PFSK-1 (cell line): ENCODE measurements around the gene MLC1. TPM values are rescaled to one million over a fixed set of nuclear protein-coding genes. Genes with fewer than 3 reads are reported as not detected.

Experiments used
- FOXP2 ChIP-seq: optimal IDR thresholded peaks from 2 replicates; pipeline ENCODE3; 2011; ENCODE audit warnings: borderline replicate concordance, control low read depth, inconsistent platforms; ENCODE audit not compliant: insufficient read depth; ENCODE audit errors: extremely low read length, extremely low read depth
- POLR2AphosphoS5 ChIP-seq: IDR thresholded peaks from 2 replicates; pipeline ENCODE4 v1.6.1; 2012; ENCODE audit warnings: low read depth, mild to moderate bottlenecking, control low read depth, low read length, moderate library complexity
- SIN3A ChIP-seq: IDR thresholded peaks from 2 replicates; pipeline ENCODE4 v1.6.1; 2012; ENCODE audit warnings: mild to moderate bottlenecking, low read length, moderate library complexity, borderline replicate concordance; ENCODE audit not compliant: insufficient read depth
- TAF1 ChIP-seq: IDR thresholded peaks from 2 replicates; pipeline ENCODE4 v1.6.1; 2012; ENCODE audit warnings: low read length, control low read depth, borderline replicate concordance; ENCODE audit not compliant: insufficient read depth
- polyA plus RNA-seq: library from polyadenylated mRNA; unstranded; fragments of >200 nt; gene quantifications from one replicate; pipeline ENCODE4 v1.2.1, GENCODE V29; 2012; ENCODE audit warnings: low read depth, missing spikeins; ENCODE audit not compliant: insufficient read length
- TF ChIP-seq, protein P1 (sequence below), 2 experiments: IDR thresholded peaks; 2 replicates each; pipeline versions ENCODE4 v1.6.1 to v1.8.0; 2011 to 2012; ENCODE audit warnings: low read depth in 2 of 2, low read length in 2 of 2, control low read depth in 1 of 2, inconsistent platforms in 1 of 2, mild to moderate bottlenecking in 1 of 2, moderate library complexity in 1 of 2; ENCODE audit not compliant: insufficient read depth in 1 of 2

MLC1 gene
- polyA plus RNA-seq, result not detected

DNA sequence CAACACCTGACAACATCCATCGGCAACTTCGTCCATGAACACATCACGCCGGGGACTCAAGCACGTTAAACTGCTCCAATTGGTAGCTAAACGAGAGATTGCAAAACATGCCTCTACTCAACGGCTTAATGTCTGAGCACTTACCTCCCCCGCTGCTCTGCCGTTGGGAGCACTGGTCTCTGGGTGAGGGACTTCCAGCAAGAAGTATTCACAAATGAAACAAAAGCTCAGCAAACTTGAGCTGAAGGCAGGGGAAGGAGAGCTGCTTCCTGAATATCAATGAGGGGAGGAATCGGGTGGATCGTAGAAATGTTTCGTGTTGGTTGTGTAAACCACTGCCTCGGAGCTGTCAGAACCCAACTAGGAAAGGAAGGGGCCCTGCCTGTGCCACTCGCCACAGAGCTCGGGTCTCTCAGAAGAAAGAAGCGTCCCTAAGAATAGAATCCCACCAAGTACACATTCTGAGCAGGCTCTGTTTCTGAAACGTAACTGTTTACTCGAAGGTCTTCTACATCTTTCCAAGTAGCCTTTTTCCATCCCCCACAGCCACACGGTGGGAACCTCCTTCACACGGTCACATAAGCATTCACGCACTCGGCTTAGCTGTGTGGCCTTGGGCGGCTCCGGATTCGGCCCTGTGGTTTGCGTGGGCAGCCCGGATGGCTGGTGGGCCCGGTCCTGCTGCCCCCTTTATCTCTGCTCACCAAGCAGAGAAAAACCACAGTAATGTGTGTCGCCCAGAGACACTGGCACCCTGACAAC is at the start of gene MLC1:
MLC1 (minus strand) TSS at position 216 of the 762 bp plus-strand sequence. CDS start 524 bp downstream, outside the sequence.
- TF ChIP-seq FOXP2, result no peak
- TF ChIP-seq, protein P1, sequence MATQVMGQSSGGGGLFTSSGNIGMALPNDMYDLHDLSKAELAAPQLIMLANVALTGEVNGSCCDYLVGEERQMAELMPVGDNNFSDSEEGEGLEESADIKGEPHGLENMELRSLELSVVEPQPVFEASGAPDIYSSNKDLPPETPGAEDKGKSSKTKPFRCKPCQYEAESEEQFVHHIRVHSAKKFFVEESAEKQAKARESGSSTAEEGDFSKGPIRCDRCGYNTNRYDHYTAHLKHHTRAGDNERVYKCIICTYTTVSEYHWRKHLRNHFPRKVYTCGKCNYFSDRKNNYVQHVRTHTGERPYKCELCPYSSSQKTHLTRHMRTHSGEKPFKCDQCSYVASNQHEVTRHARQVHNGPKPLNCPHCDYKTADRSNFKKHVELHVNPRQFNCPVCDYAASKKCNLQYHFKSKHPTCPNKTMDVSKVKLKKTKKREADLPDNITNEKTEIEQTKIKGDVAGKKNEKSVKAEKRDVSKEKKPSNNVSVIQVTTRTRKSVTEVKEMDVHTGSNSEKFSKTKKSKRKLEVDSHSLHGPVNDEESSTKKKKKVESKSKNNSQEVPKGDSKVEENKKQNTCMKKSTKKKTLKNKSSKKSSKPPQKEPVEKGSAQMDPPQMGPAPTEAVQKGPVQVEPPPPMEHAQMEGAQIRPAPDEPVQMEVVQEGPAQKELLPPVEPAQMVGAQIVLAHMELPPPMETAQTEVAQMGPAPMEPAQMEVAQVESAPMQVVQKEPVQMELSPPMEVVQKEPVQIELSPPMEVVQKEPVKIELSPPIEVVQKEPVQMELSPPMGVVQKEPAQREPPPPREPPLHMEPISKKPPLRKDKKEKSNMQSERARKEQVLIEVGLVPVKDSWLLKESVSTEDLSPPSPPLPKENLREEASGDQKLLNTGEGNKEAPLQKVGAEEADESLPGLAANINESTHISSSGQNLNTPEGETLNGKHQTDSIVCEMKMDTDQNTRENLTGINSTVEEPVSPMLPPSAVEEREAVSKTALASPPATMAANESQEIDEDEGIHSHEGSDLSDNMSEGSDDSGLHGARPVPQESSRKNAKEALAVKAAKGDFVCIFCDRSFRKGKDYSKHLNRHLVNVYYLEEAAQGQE (IDR thresholded peaks at IDR 0.05; ENCODE audit: insufficient read depth in 1 of 2, low read depth in 2 of 2, low read length in 2 of 2), result no peak
- TF ChIP-seq POLR2AphosphoS5, result no peak
- TF ChIP-seq SIN3A, result no peak
- TF ChIP-seq TAF1, result no peak

DNA sequence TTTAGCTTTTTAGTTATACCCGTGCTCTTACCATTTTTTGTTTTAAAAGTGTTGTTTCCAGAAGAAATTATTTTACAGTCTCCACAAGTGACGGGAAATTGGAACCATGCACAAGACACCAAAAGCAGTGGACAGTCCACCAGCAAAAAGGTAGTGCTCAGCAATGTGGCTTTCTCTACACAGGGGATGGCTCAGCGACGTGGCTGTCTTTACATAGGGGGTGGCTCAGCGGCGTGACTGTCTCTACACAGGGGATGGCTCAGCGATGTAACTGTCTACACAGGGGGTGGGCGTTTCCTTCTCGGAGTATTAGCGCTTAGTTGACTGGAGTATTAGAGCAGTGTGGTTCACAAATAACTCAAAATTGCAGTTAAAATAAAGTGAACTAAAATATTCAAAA is 49.3 kb upstream of the MLC1 start:
- TF ChIP-seq POLR2AphosphoS5, result no peak
- no peak for TF ChIP-seq TAF1
- TF ChIP-seq SIN3A, result no peak
- TF ChIP-seq, protein P1 (IDR thresholded peaks at IDR 0.05; ENCODE audit: insufficient read depth in 1 of 2, low read depth in 2 of 2, low read length in 2 of 2), result no peak
- no peak for TF ChIP-seq FOXP2

DNA sequence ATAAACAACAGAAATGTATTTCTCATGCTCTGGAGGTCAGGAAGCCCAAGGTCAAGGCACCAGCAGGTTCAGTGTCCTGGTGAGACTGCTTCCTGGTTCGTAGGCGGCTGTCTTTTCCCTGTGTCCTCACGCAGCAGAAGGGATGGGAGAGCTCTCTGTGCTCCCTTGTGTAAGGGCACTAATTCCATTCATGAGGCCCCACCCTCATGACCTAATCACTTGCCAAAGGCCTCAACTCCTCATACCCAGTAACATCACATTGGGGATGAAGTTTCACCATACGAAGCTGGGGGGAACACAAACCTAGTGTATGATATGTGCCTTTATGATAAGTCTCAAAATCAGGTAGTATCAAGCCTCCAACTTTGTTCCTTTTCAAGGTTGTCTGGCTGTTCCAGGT is 46.7 kb upstream of the MLC1 start:
- TF ChIP-seq SIN3A, result no peak
- TF ChIP-seq, protein P1 (IDR thresholded peaks at IDR 0.05; ENCODE audit: insufficient read depth in 1 of 2, low read depth in 2 of 2, low read length in 2 of 2), result no peak
- no peak for TF ChIP-seq TAF1
- TF ChIP-seq POLR2AphosphoS5, result no peak
- TF ChIP-seq FOXP2, result no peak

DNA sequence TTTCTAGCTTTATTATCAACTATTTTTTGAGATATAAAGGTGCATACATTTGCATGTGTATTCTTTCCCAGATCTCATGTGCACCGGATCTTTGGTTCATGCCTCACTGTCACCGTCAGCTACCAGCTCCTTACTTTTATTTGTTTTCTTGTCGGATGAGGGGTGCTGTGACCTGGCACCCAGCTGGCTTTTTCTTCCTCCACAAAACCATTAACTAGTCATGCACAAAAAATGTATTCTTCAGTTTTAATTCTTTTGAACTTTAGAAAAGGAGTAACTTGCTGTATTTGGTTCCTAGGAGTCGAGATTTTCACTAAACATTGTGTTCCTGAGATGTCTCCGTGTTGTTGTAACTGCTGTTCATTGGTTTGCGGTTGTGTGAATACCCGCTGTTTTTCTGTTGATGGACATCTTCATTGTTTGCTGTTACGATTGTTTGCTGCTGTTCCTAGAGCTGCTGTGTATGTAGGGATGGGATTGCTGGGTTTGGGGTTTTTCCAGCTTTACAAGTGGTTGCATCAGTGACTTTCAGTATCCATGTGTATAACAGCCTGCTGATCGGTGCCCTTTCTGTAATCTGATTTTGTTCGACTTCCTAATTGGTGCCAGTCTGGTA is 44.0 kb upstream of the MLC1 start:
- TF ChIP-seq POLR2AphosphoS5 (no peak), FOXP2 (no peak), TAF1 (no peak), SIN3A (no peak)
- TF ChIP-seq, protein P1 (IDR thresholded peaks at IDR 0.05; ENCODE audit: insufficient read depth in 1 of 2, low read depth in 2 of 2, low read length in 2 of 2), result no peak
